HG03175 (cell line): ENCODE measurements around the gene UBE2J2.

Experiments
- ATAC-seq: cut with Tn5 transposase; IDR thresholded peaks from one replicate; pipeline ENCODE4 v1.9.1; 2021; ENCODE audit warnings: mild to moderate bottlenecking, moderate library complexity; ENCODE audit not compliant: unreplicated experiment

The UBE2J2 gene

DNA sequence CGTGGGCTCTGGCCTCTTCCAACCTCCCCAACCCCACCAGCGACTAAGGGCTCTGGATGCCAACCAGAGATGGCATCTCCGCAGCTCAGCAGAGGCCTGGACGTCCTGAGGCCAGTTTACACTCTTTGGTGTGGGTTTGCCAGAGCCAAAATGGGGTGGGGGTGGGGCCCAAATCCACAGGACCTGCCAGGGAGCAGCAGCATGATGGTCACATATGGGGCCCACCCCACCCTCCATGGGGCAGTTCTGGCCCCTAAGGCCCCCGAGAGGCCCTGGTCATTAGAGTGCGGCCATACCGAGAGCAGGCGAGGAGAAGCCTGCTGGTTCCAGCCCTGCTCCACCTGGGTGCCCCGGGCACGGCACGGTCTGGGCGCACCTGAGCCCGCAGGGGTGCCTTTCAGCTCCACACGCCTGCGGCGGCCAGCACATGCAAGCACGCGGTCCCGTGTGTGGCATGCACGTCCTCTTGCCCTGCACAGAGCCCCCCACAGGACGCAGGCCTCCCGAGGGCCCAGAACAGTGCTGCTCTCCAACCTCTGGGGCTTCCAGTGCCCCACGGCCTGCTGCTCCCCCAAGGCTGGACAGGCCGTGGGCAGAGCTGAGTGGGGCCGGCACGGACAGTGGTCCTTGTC, 31.9 kb downstream of the UBE2J2 start:
- no peak for ATAC-seq

- no peak for ATAC-seq
Observed at GRCh38 chr1:1240822-1241587, 32.6 kb downstream of the UBE2J2 start.

- ATAC-seq = no peak
Observed at GRCh38 chr1:1240348-1240732, 33.3 kb downstream of the UBE2J2 start.

DNA sequence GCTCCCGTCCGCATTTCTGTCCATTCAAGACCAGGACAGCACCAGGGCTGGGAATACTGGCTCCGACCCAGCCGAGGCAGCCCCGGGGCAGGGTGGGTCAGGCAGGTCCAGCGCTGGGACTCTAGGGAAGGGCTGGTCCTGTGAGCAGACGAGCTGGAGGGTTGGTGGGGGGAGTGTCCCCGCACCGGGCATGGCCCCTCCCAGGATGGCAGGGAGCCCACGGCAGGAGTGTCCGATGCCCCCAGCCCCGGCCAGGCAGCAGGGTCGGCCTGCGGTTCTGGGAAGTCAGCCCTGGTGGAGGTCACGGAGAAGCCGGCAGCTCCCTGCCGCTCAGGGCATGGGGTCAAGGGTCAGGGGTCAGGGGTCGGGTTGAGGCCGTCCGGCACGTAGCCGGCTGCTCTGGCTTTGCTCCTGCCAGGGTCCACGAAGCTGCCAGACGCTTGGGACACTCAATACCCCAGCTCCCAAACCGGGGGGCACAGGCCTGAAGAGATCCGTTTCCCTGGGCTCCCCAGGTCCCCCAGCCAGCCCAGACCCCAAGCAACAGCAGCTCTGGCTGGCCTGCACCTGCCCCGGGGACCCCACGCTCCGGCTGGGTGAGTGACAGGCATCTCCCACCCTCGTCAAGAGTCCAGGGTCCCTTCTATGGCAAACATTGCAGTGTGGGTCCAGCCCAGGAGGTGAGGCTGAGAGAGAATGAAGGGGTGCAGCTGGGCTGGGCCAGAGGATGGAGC, 33.9 kb downstream of the UBE2J2 start:
- no peak for ATAC-seq

- no peak for ATAC-seq
Observed at GRCh38 chr1:1239227-1239613, 34.4 kb downstream of the UBE2J2 start.

- ATAC-seq = no peak
Observed at GRCh38 chr1:1238702-1239178, 34.9 kb downstream of the UBE2J2 start.

DNA sequence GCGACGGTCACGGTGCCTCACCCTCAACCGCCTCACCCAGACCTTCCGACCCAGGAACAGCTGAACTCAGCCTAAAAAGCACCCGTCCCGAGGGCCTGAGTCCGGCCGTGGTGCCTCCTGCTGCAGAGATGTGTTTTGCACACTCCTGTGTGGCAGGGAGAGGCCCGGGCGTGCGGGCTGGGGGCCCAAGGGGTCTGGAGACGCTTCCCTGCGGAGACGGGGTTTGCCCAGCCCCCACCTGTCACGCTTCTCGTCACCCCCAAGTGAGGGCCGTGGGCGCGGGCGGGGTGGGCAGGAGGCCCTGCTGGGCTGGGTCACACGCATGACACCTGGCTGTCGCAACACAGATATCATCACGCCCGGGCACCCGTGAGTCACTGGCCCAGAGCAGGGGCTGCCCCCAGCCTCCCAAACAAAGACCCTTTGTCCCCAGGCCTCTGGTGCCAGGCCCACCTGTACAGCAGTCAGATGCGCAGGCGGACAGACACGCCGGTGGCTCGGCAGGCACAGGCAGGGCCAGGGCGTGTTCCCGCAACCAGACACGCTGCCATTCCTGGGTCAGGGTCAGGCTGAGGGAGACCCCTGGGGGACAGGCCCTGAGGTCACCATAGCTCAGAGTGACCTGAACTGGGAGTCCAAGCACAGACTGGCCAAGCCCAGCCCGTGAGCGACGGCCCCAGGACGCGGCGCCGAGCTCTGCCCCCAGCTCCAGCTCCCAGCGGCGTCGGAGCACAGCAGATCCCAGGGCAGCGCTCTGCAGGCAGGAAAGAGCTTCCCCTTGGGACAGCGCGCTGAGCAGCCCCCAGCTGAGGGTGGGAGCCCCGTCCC, 35.6 kb downstream of the UBE2J2 start:
- no peak for ATAC-seq

DNA sequence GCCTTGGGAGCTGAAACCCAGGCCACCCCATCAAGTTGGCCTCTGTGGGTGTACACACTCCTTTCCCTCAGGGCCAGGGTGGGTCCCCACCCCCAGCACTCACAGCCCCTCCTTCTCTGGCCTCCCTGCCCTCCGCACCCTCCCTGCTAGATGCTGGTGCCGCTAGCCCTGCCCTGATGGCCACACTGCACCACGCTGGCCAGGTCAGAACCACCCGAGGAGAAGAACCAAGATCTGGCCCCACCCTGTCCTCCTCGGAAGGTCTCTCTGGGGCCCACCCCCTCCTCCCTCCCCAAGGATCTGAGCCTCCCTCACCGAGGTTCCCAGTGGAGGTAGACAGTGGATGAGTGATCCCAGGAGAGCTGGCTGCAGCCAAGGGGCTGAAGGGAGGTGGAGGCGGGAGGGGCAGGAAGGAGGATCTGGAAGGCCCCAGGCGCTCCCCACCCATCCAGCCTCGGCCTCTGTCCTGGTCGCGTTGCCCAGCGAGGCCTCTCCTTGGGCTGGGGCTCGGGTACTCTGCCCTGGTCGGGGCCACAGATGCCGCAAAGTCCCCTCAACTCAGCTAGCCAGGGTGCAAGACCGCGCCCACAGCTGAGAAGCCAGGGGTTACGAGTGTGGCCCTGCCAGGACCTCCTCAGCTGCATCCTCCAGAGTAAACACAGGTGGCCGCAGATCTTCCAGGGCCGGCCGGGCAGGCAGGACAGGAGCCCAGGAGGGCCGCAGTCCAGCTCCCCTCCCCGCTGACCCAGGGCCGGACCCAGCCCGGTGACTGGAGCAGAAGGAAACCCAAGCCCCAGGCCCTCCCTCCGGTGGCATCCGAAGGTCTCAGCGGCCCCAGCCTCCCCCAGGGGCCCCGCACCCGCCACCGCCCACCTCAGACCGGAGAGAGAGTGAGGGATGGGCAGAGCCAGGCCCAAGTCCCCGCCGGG, 36.4 kb downstream of the UBE2J2 start:
- ATAC-seq = no peak

- no peak for ATAC-seq
Observed at GRCh38 chr1:1236176-1236763, 37.4 kb downstream of the UBE2J2 start.

- ATAC-seq = no peak
Observed at GRCh38 chr1:1235016-1235744, 38.5 kb downstream of the UBE2J2 start.

GRCh38 chr1:1234180-1234808, 39.4 kb downstream of the UBE2J2 start:
- ATAC-seq = no peak

DNA sequence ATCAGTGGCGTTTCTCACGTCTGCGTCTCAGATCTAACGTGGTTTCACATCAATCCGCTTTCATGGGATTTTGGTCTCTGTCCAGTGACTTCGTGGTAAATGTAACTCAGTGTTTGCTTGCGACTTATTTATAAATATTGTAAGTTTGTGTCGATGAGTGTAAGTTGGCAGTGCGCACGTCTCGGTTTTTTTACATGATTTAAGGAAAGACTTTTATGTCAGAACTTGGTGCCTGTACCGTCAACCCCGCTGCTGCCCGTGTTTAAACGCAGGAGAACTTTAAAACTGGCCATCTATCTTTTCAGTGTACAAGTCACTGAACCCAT, 40.1 kb downstream of the UBE2J2 start:
- ATAC-seq = no peak

DNA sequence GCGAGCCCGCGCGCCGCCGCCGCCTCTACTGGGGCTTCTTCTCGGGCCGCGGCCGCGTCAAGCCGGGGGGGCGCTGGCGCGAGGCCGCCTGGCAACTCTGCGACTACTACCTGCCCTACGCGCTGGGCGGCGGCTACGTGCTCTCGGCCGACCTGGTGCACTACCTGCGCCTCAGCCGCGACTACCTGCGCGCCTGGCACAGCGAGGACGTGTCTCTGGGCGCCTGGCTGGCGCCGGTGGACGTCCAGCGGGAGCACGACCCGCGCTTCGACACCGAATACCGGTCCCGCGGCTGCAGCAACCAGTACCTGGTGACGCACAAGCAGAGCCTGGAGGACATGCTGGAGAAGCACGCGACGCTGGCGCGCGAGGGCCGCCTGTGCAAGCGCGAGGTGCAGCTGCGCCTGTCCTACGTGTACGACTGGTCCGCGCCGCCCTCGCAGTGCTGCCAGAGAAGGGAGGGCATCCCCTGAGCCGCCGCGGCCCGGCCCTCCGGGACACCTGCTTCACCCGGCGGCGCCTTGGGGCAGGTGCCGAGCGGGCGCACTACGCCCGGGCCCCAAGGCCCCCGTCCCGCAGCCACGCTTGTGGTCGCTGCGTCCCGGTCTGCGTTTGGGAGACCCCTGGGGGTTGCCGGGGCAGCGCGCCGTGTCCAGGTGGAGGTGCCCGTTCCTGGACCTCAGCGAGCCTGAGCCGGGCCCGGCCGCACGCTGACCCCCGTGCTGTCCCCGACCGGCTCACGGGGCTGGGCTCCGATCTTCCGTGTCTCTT, 40.7 kb downstream of the UBE2J2 start:
- ATAC-seq = no peak

DNA sequence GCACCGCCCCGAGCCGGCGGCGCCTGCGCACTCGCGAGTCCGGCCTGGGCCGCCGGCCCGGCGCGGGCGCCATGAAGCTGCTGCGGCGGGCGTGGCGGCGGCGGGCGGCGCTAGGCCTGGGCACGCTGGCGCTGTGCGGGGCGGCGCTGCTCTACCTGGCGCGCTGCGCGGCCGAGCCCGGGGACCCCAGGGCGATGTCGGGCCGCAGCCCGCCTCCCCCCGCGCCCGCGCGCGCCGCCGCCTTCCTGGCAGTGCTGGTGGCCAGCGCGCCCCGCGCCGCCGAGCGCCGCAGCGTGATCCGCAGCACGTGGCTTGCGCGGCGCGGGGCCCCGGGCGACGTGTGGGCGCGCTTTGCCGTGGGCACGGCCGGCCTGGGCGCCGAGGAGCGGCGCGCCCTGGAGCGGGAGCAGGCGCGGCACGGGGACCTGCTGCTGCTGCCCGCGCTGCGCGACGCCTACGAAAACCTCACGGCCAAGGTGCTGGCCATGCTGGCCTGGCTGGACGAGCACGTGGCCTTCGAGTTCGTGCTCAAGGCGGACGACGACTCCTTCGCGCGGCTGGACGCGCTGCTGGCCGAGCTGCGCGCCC, 41.4 kb downstream of the UBE2J2 start, which contains the start of gene B3GALT6:
TSS of gene B3GALT6 (plus strand) at position 30 of the 588 bp plus-strand sequence. CDS start at position 72, 42 bp downstream.
- ATAC-seq = no peak

DNA sequence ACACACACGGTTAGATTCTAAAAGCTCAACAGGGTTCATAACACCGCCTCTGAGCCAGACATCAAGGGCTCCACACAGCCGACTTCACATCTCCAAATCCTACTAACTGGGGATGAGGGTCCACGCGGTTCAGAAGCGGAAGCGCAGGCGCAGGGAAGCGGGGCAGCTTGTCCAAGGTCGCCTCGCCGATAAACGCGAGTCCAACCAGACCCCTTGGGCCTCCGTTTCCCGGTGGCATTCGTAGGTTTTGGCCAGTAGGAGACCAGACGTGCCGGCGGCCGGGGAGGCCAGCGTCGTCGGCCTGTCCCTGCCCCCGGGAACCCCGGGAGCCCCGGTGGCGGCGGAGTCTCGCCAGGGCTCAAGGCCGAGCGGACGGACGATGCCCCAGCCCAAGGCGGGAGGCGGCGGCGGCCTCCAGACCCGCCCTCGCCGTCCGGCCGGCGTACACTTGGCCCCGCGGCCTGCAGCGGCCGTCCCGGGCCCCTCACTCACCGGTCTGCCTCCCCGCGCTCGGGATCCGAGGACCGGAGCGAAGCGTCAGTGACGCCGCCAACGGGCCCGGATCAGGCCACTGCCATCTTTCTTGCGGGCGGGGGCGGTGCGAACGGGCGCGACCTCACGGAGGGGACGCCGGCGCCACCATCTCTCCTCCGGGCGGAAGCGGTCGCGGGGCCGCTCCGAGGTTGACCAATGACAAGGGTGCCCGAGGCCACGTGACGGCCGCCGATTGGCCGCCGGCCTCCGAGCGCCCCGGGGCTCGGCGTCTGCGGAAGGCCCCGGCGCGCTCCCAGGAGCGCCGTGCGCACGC, 42.0 kb downstream of the UBE2J2 start, which contains the start of gene SDF4:
TSS of gene SDF4 (minus strand) at position 602 of the 808 bp plus-strand sequence. CDS start 3,229 bp downstream, outside the sequence.
- peak; percentile 94 for ATAC-seq

- ATAC-seq = no peak
Observed at GRCh38 chr1:1230656-1231399, 42.8 kb downstream of the UBE2J2 start.
